Stimulated activated CD8-positive, alpha-beta memory T cell treated with anti-CD3 and anti-CD28 coated beads, Interleukin-4, amount 100 ng/mL, for 1 hour (primary cell): Measurements from ENCODE around the gene PTPMT1.
"Not testable (repeated sequence)": the region's sequence is repeated elsewhere in the genome, so short reads cannot be mapped to it uniquely, and the experiment has no call there.

ENCODE experiments used
- DNase-seq, 2 donors: peaks; one replicate each; pipeline ENCODE4 v3.0.0-alpha.2; 2020; ENCODE audit warnings: low read depth in 2 of 2, low spot score in 1 of 2

Gene PTPMT1

GRCh38 chr11:47546274-47546673, 19.1 kb upstream of the PTPMT1 start:
- DNase-seq = not testable (repeated sequence)

GRCh38 chr11:47550288-47551047, 14.9 kb upstream of the PTPMT1 start:
- no peak for DNase-seq

GRCh38 chr11:47551086-47551485, 14.3 kb upstream of the PTPMT1 start:
- no peak for DNase-seq

- DNase-seq = no peak
Observed at GRCh38 chr11:47552056-47552565, 13.3 kb upstream of the PTPMT1 start.

- peak; percentile 77 to 84 for DNase-seq
Observed at GRCh38 chr11:47552566-47553405, 12.6 kb upstream of the PTPMT1 start, which contains the start of gene CELF1. Gene CELF1, minus strand, starts transcription at chr11:47553132. Its CDS starts 53,609 bp downstream, at chr11:47499523.

GRCh38 chr11:47553406-47553743, 12.0 kb upstream of the PTPMT1 start:
- no peak for DNase-seq

GRCh38 chr11:47557004-47557403, 8.4 kb upstream of the PTPMT1 start:
- not testable (repeated sequence) for DNase-seq

GRCh38 chr11:47558695-47559094, 6.7 kb upstream of the PTPMT1 start:
- DNase-seq = no peak

- no peak for DNase-seq
Observed at GRCh38 chr11:47560426-47560825, 5.0 kb upstream of the PTPMT1 start.

GRCh38 chr11:47562393-47562792, 3.0 kb upstream of the PTPMT1 start:
- DNase-seq = not testable (repeated sequence)

- DNase-seq = not testable (repeated sequence)
Observed at GRCh38 chr11:47564366-47564765, 1.0 kb upstream of the PTPMT1 start.

GRCh38 chr11:47564933-47565339, 463 bp upstream of the PTPMT1 start:
- DNase-seq = no peak

- DNase-seq = no peak
Observed at GRCh38 chr11:47566149-47566698, 825 bp downstream of the PTPMT1 start.

- no peak for DNase-seq
Observed at GRCh38 chr11:47569646-47570045, 4.2 kb downstream of the PTPMT1 start.

- no peak for DNase-seq
Observed at GRCh38 chr11:47570651-47571356, 5.4 kb downstream of the PTPMT1 start.

GRCh38 chr11:47571357-47571729, 5.9 kb downstream of the PTPMT1 start:
- DNase-seq = no peak

- no peak for DNase-seq
Observed at GRCh38 chr11:47571895-47572294, 6.5 kb downstream of the PTPMT1 start.

GRCh38 chr11:47572715-47573255, 7.4 kb downstream of the PTPMT1 start:
- DNase-seq = no peak

- no peak for DNase-seq
Observed at GRCh38 chr11:47573321-47573720, 7.9 kb downstream of the PTPMT1 start.

GRCh38 chr11:47577460-47578041, 12.2 kb downstream of the PTPMT1 start:
- DNase-seq = no peak
